Astrocyte of the cerebellum (primary cell): ENCODE data around the gene CIB1.

Experiments
- DNase-seq: peaks from one replicate; pipeline ENCODE4 v3.0.0-alpha.2; 2011; ENCODE audit warnings: low read depth
- H3K4me3 ChIP-seq: 2 replicates; pipeline ENCODE4 v1.5.1; 2011; ENCODE audit warnings: mild to moderate bottlenecking, low read depth, low read length, moderate library complexity
- CTCF ChIP-seq: IDR thresholded peaks from 2 replicates; pipeline ENCODE4 v1.5.1; 2012; ENCODE audit warnings: low read length, low read depth, moderate library complexity, mild to moderate bottlenecking; ENCODE audit errors: missing control alignments
- in situ Hi-C: cut with HindIII; loops from 2 replicates; pipeline ENCODE4 v1.10.0; 2017; ENCODE audit warnings: low sequenced_read_pairs

CIB1 gene

GRCh38 chr15:90230071-90230494 lies 3.7 kb downstream of the CIB1 start:
- no peak for TF ChIP-seq CTCF
- no peak overlapping the region for H3K4me3 ChIP-seq
- in situ Hi-C loops, result no loop called here
- no peak for DNase-seq

DNA sequence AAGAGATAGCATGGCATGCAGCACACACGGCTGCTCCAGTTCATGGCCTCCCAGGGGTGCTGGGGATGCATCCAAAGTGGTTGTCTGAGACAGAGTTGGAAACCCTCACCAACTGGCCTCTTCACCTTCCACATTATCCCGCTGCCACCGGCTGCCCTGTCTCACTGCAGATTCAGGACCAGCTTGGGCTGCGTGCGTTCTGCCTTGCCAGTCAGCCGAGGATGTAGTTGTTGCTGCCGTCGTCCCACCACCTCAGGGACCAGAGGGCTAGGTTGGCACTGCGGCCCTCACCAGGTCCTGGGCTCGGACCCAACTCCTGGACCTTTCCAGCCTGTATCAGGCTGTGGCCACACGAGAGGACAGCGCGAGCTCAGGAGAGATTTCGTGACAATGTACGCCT lies 4.8 kb downstream of the CIB1 start:
- in situ Hi-C loops, result no loop called here

GRCh38 chr15:90227816-90228772 lies 5.6 kb downstream of the CIB1 start:
- no peak for DNase-seq
- in situ Hi-C loops, result no loop called here
- TF ChIP-seq CTCF, result no peak
- H3K4me3 ChIP-seq, result no peak overlapping the region

More for the DNA sequence above, 4.8 kb downstream of the CIB1 start:
- no peak for TF ChIP-seq CTCF
- no peak for DNase-seq
- H3K4me3 ChIP-seq, result no peak overlapping the region

DNA sequence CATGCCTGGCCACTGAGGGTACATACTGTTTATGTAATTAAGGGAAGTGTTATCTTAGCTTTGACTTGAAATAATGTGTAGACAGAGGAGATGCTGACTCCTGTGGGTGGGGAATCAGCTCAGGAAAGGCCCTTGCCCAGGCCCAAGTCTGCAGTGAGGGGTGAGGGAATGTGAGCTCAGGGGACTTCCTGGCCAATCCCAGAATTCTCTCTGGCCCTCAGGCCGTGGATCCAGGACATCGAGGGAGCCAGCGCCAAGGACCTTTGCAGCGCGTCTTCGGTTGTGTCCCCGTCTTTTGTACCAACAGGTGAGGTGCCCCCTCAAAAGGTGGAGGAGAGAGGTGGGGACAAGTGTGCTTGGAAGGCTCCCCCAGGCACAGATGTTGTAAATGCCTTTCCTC lies 6.4 kb downstream of the CIB1 start:
- in situ Hi-C loops, result no loop called here
- no peak for DNase-seq
- H3K4me3 ChIP-seq, result no peak overlapping the region

DNA sequence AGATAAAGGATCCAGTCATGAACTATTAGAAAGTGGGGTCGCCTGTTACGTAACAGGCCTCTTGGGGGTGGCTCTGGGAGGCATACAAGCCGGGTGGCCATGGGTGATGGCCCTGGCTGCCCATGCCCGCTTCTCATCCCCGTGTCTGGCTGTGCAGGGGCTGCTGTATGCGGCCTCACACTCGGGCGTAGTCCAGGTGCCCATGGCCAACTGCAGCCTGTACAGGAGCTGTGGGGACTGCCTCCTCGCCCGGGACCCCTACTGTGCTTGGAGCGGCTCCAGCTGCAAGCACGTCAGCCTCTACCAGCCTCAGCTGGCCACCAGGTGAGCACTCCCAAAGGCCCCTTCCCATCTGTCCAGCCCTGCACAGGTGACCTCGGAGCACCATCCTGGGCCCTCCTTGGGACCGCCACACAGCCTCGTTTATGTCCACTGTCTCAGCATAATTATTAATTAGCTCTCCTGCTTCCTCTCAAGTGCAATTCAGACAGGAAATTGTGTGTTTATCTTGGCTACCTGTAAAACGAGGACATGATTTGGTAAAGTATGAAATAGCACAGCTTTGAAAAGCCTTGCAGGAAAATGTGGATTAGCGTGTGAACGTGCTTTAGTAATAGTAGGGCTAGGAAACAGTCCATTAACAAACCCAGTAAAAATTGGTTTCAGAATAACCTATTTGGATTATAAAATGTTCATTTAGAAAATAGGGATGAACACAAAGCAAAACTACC lies 8.1 kb downstream of the CIB1 start:
- no peak for DNase-seq
- no peak overlapping the region for H3K4me3 ChIP-seq
- TF ChIP-seq CTCF, result no peak
- in situ Hi-C loops, result no loop called here

More for the DNA sequence above, 6.4 kb downstream of the CIB1 start:
- TF ChIP-seq CTCF, result no peak

- H3K4me3 ChIP-seq, result no peak overlapping the region
- in situ Hi-C loops, result no loop called here
- DNase-seq, result no peak
- no peak for TF ChIP-seq CTCF
These were observed 8.7 kb downstream of the CIB1 start for GRCh38 chr15:90225047-90225446.
